ENCODE results near the gene MBD5.

DNA sequence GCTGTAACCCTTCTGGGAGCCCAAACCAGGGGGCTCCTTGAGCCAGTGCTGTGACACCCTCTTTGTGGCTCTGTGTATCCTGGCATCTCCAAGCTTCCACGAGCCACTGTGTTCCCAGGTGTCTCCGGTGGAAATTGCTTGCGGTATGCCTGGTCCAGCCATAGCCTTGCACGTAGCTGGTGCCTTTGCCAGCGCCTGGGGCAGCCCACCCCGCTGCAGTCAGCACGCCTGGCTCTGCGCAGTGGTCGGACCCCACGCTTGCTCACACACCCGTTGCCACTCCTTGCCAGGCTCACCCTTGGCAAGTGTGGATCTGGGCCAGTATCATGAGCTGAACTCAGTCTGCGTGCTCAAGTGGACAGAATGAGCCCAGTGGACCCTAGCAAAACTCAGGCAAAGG lies 152.3 kb downstream of the MBD5 start:
- TF ChIP-seq SP1 (IDR thresholded peaks at IDR 0.05) (no peak), BHLHE40 (IDR thresholded peaks at IDR 0.05; ENCODE audit: borderline replicate concordance) (no peak), ELF4 (IDR thresholded peaks at IDR 0.05) (no peak)
